ENCODE data around the gene ISCU. TPM values are rescaled to one million over a fixed set of nuclear protein-coding genes. Genes with fewer than 3 reads are reported as not detected.

The ISCU gene
- total and polyA plus RNA-seq, 2 donors (not counting 3 experiments of a cell fraction or from before 2014, with no cell fraction given): 74.8 to 78.6 TPM

DNA sequence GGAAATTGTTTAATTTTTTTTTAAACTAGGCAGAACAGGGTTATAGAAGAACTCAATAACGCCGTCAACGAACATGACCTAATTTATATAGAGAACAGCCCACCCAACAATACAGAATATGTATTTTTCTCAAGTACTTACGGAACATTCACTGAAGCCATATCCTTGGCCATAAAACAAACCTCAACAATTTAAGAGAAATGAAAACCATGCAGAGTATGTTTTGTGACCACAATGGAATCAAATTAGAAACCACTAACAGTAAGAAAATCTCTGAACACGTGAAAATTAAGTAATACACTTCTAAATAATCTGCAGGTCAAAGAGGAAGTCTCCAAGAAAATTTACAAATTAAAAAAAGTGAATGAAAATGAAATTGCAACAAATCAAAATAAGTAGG lies 10.9 kb upstream of the ISCU start:
- Histone ChIP-seq H3K4me1 (ENCODE audit: control insufficient read depth, extremely low read depth, insufficient read depth, low read length) (no peaks in the 10 kb centered on the region), H3K36me3 (ENCODE audit: control insufficient read depth in 2 of 2, extremely low read depth in 1 of 2, insufficient read depth in 2 of 2, low read length in 2 of 2) (peaks cover 4 to 10% of the 10 kb centered on the region in 2 experiments), H3K4me3 (replicated peaks in 1 of 3; ENCODE audit: insufficient read depth in 1 of 3, low read depth in 1 of 3, low read length in 3 of 3) (no peak overlapping the region), H3K27ac (ENCODE audit: insufficient read depth, low read depth, low read length) (no peak overlapping the region), H4K20me1 (replicated peaks; ENCODE audit: control insufficient read depth, extremely low read depth, insufficient read depth, low read length) (peaks cover 5% of the 10 kb centered on the region), H3K4me2 (ENCODE audit: insufficient read depth, low read length) (no peak overlapping the region), H3K27me3 (ENCODE audit: control insufficient read depth in 2 of 2, insufficient read depth in 2 of 2, low read length in 2 of 2) (no peaks in the 10 kb centered on the region), H3K9me3 (replicated peaks; ENCODE audit: control insufficient read depth, insufficient read depth, low read length) (no peaks in the 10 kb centered on the region), H3K79me2 (ENCODE audit: control insufficient read depth, insufficient read depth, low read length) (peaks cover 81% of the 10 kb centered on the region), H2AFZ (ENCODE audit: low read depth, low read length) (no peak overlapping the region), H3K9me1 (replicated peaks; ENCODE audit: control insufficient read depth, extremely low read depth, insufficient read depth, low read length) (no peaks in the 10 kb centered on the region), H3K9ac (replicated peaks; ENCODE audit: extremely low read depth, insufficient read depth, low read length) (no peak overlapping the region)
- intact Hi-C loops (cut with micrococcal nuclease): no loop called here
- dilution Hi-C loops (cut with MboI; ENCODE audit: extremely low pct_ligation_motif_present, low sequenced_read_pairs): no loop called here
- no TSS peak for BruUV-seq (replicated peaks)
- ChIA-PET POLR2A (no interaction called here), CTCF (no interaction called here)
- FAIRE-seq (no peak), DNase-seq (ENCODE audit: low read depth, low spot score) (no peak)
- TF ChIP-seq EZH2 (IDR thresholded peaks at IDR 0.05; ENCODE audit: borderline replicate concordance, low read depth, low read length, severe bottlenecking) (no peak), FOS (IDR thresholded peaks at IDR 0.05; ENCODE audit: borderline replicate concordance, insufficient read depth, low read length) (no peak), MYC (IDR thresholded peaks at IDR 0.05; ENCODE audit: low read depth, low read length) (no peak), POLR2A (IDR thresholded peaks at IDR 0.05; ENCODE audit: low read depth, low read length) (no peak), GATA2 (IDR thresholded peaks at IDR 0.05; ENCODE audit: insufficient read depth, insufficient read length, low read depth, low read length) (no peak), JUN (IDR thresholded peaks at IDR 0.05; ENCODE audit: borderline replicate concordance, insufficient read depth, insufficient read length, low read depth) (no peak), POLR2AphosphoS5 (IDR thresholded peaks at IDR 0.05; ENCODE audit: insufficient read depth, low read depth, low read length) (no peak), MAX (IDR thresholded peaks at IDR 0.05; ENCODE audit: insufficient read depth, insufficient read length) (no peak)
- TF ChIP-seq, protein P1, sequence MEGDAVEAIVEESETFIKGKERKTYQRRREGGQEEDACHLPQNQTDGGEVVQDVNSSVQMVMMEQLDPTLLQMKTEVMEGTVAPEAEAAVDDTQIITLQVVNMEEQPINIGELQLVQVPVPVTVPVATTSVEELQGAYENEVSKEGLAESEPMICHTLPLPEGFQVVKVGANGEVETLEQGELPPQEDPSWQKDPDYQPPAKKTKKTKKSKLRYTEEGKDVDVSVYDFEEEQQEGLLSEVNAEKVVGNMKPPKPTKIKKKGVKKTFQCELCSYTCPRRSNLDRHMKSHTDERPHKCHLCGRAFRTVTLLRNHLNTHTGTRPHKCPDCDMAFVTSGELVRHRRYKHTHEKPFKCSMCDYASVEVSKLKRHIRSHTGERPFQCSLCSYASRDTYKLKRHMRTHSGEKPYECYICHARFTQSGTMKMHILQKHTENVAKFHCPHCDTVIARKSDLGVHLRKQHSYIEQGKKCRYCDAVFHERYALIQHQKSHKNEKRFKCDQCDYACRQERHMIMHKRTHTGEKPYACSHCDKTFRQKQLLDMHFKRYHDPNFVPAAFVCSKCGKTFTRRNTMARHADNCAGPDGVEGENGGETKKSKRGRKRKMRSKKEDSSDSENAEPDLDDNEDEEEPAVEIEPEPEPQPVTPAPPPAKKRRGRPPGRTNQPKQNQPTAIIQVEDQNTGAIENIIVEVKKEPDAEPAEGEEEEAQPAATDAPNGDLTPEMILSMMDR (IDR thresholded peaks at IDR 0.05; ENCODE audit: extremely low read depth in 1 of 2, insufficient read depth in 1 of 2, low read depth in 1 of 2, low read length in 2 of 2): no peak
